GM23248 (cell line): ENCODE measurements around the gene TRERF1. TPM values are rescaled to one million over a fixed set of nuclear protein-coding genes. Genes with fewer than 3 reads are reported as not detected.
A peak's percentile ranks its signal among the peaks of the same experiment; 100 is the strongest.

Experiments used
- DNase-seq: peaks from one replicate; pipeline ENCODE4 v3.0.0-alpha.2; 2015
- H2AFZ ChIP-seq: fragments of 200-600 bp; sonication (generic); 2 replicates; pipeline ENCODE4 v1.6.1; 2016; ENCODE audit warnings: antibody characterized with exemption
- H3F3A ChIP-seq: fragments of 200-600 bp; sonication (generic); 2 replicates; pipeline ENCODE4 v1.6.1; 2016; ENCODE audit warnings: mild to moderate bottlenecking, antibody characterized with exemption, mixed run types; ENCODE audit not compliant: insufficient read depth
- H3K27ac ChIP-seq: fragments of 200-600 bp; sonication (generic); 2 replicates; pipeline ENCODE4 v1.5.1; 2016; ENCODE audit warnings: mild to moderate bottlenecking
- H3K27me3 ChIP-seq: fragments of 200-600 bp; sonication (generic); replicated peaks from 2 replicates; pipeline ENCODE4 v1.6.1; 2016; ENCODE audit warnings: mild to moderate bottlenecking; ENCODE audit not compliant: insufficient read depth
- H3K36me3 ChIP-seq: fragments of 200-600 bp; sonication (generic); 2 replicates; pipeline ENCODE4 v1.6.1; 2016; ENCODE audit warnings: low read depth, mild to moderate bottlenecking
- H3K4me1 ChIP-seq: fragments of 200-600 bp; sonication (generic); 2 replicates; pipeline ENCODE4 v1.6.1; 2016; ENCODE audit warnings: mild to moderate bottlenecking; ENCODE audit not compliant: insufficient read depth
- H3K4me2 ChIP-seq: fragments of 200-600 bp; sonication (generic); one replicate; pipeline ENCODE4 v1.6.1; 2016; ENCODE audit warnings: mild to moderate bottlenecking; ENCODE audit not compliant: unreplicated experiment
- H3K4me3 ChIP-seq: fragments of 200-600 bp; sonication (generic); 2 replicates; pipeline ENCODE4 v1.5.1; 2016; ENCODE audit warnings: mild to moderate bottlenecking
- H3K79me2 ChIP-seq: fragments of 200-600 bp; sonication (generic); 2 replicates; pipeline ENCODE4 v1.6.1; 2016; ENCODE audit warnings: mild to moderate bottlenecking; ENCODE audit not compliant: insufficient read depth
- H3K9ac ChIP-seq: fragments of 200-600 bp; sonication (generic); 2 replicates; pipeline ENCODE4 v1.6.1; 2016; ENCODE audit warnings: mild to moderate bottlenecking
- H3K9me2 ChIP-seq: fragments of 200-600 bp; sonication (generic); 2 replicates; pipeline ENCODE4 v1.6.1; 2016; ENCODE audit warnings: mixed run types, mild to moderate bottlenecking, moderate library complexity; ENCODE audit not compliant: insufficient read depth
- H3K9me3 ChIP-seq: fragments of 200-600 bp; sonication (generic); one replicate; pipeline ENCODE4 v1.6.1; 2017; ENCODE audit warnings: low read depth
- H4K20me1 ChIP-seq: fragments of 200-600 bp; sonication (generic); 2 replicates; pipeline ENCODE4 v1.6.0; 2016; ENCODE audit not compliant: insufficient read depth
- EZH2 ChIP-seq: fragments of 200-600 bp; sonication (generic); IDR thresholded peaks from 2 replicates; pipeline ENCODE4 v1.6.1; 2018; ENCODE audit warnings: antibody characterized with exemption, mild to moderate bottlenecking; ENCODE audit not compliant: insufficient read depth, poor library complexity, severe bottlenecking
- EZH2phosphoT487 ChIP-seq: fragments of 200-600 bp; sonication (generic); IDR thresholded peaks from 2 replicates; pipeline ENCODE4 v1.6.1; 2018; ENCODE audit warnings: antibody characterized with exemption, moderate library complexity, mild to moderate bottlenecking, low read depth; ENCODE audit not compliant: insufficient read depth
- WGBS, 2 experiments: methylation state at CpG; one replicate each; pipeline ENCODE4 v1.1.6; 2015 to 2017; ENCODE audit warnings: low lambda C conversion rate in 2 of 2, low coverage in 1 of 2; ENCODE audit errors: missing lambda C conversion rate in 2 of 2; 5-methylcytosine and 5-hydroxymethylcytosine counted together
- in situ Hi-C: fragments of 300-500 bp; cut with MboI; formaldehyde crosslinking; loops from 2 replicates; pipeline ENCODE4 v1.15.0; 2020
- polyA plus RNA-seq: library from polyadenylated mRNA; unstranded; fragments of >200 nt; fragmentation: Nextera tagmentation; extraction: Ambion mirVana; gene quantifications from 2 replicates; pipeline ENCODE4 v1.2.1, GENCODE V29; 2016
- total RNA-seq: library from RNA; depleted of rRNA; stranded (reverse); fragments of >200 nt; shearing (Covaris generic); gene quantifications from 2 replicates; pipeline ENCODE4 v1.2.3, GENCODE V29; 2014

Gene TRERF1
- total and polyA plus RNA-seq, 2 experiments from 2014 or later, result 2.7 to 3.1 TPM

DNA sequence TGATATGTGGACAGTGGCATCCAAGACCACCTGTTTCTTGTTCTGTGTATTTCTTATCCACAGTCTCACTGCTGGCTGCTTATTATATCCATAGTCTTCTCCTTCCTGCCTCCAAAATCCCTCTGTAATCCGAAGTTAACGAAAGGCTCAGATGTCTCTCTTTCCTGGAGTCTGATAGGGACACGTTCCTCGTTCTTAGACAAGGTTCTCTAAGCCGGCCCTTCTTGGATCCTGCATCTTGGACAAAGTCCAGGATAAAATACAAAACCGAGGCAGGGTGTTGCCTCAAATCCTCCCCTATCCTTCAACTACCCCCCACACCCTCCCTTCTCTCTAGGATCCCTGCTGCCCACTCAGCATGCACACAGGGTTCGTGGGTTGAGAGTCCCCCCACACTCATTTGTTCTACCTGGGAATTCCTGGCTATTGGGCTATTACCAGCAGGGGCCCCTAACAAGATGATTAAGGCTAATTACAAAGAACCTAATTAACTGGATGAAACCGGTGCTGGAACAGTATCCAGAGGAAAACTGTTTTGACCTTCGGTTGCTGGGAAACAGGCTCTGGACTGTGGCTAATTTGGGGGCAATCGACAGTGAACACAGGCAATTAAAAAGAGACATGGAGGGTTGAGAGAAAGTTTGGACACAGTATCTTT lies 201.3 kb downstream of the TRERF1 start:
- H3K27ac ChIP-seq, result no peak overlapping the region
- no peak overlapping the region for H3K4me3 ChIP-seq
- in situ Hi-C loops, result loop anchor here (25.0 kb wide), 1 partner anchor 287 kb away; no protein-coding TSS in a partner anchor
- H3K9me3 ChIP-seq, result no peaks in the 10 kb centered on the region
- H2AFZ ChIP-seq, result no peak overlapping the region
- H3K4me2 ChIP-seq, result no peak overlapping the region
- peaks cover 24% of the 10 kb centered on the region for H3K4me1 ChIP-seq
- no peak overlapping the region for H3K9ac ChIP-seq
- DNase-seq, result no peak
- peaks cover 17% of the 10 kb centered on the region for H3F3A ChIP-seq
- no peaks in the 10 kb centered on the region for H3K27me3 ChIP-seq
- TF ChIP-seq EZH2phosphoT487 (no peak), EZH2 (no peak)
- H4K20me1 ChIP-seq, result no peaks in the 10 kb centered on the region
- H3K36me3 ChIP-seq, result no peaks in the 10 kb centered on the region
- no peaks in the 10 kb centered on the region for H3K79me2 ChIP-seq
- H3K9me2 ChIP-seq, result no peaks in the 10 kb centered on the region
- 66 to 71% methylated on average over 10 of the region's 10 CpGs for WGBS, 2 experiments

DNA sequence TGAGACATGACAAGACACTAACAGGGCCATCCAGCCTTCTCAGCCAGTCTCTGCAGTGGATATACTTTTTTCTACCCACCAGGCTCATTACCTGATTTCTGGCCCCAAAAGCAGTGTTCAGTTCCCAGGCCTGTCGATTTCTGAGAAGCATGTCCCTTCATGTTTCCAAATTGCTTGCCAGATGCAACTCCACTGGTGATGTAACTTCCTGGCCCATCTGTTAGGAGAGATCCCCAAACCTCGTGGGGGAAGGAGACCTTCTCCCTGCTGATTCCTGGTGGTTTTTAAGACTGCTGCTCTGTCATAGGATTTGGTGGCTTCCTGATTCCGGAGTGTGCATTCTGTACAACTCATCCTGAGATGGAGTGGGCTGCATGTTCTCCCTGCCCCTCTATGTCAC lies 202.4 kb downstream of the TRERF1 start:
- H3K27ac ChIP-seq, result no peak overlapping the region
- in situ Hi-C loops, result no loop called here
- H3F3A ChIP-seq, result peaks cover 13% of the 10 kb centered on the region
- H3K36me3 ChIP-seq, result no peaks in the 10 kb centered on the region
- H2AFZ ChIP-seq, result no peak overlapping the region
- peaks cover 17% of the 10 kb centered on the region for H3K4me1 ChIP-seq
- H3K4me3 ChIP-seq, result no peak overlapping the region
- H3K9ac ChIP-seq, result no peak overlapping the region
- 7 to 14% methylated on average over 3 of the region's 3 CpGs for WGBS, 2 experiments
- H3K9me2 ChIP-seq, result no peaks in the 10 kb centered on the region
- H4K20me1 ChIP-seq, result no peaks in the 10 kb centered on the region
- DNase-seq, result peak; percentile 39
- TF ChIP-seq EZH2 (no peak), EZH2phosphoT487 (no peak)
- H3K9me3 ChIP-seq, result no peaks in the 10 kb centered on the region
- H3K79me2 ChIP-seq, result no peaks in the 10 kb centered on the region
- H3K27me3 ChIP-seq, result no peaks in the 10 kb centered on the region
- no peak overlapping the region for H3K4me2 ChIP-seq

DNA sequence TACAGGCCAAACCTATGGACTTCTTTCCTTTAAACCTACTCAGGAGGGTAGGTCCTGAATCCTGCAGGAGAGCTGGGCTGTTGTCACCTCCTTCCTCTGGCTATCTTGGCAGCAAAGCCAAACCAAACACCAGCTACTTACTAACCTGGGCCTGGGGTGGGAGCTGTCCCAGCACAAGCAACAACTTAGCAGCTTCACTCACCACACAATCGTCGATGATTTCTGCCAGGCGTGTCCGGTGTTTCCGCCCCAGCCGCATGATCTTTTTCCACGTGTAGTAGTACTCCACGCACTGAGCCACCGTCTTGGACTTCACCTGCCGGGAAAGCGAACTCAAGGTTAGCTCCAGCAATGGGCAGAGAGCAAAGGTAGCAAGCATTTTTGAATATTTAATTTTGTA lies 208.7 kb downstream of the TRERF1 start:
- H4K20me1 ChIP-seq, result no peaks in the 10 kb centered on the region

DNA sequence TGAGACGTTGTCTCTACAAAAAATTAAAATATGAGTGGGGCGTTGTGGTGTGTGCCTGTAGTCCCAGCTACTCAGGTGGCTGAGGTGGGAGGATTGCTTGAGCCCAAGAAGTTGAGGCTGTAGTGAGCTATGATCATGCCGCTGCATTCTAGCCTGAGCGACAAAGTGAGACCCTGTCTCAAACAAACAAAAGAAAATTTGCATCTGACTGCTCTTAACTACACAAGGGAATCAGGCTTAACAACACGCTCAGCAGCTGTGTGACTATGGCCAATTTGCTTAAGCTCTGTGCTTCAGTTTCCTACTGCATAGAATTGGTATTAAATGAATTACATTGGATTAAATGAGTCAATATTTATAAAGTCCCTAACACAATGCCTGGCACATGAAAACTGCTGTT lies 209.8 kb downstream of the TRERF1 start:
- H3K27ac ChIP-seq, result no peak overlapping the region
- WGBS, 2 experiments, result 86 to 95% methylated on average over 5 of the region's 5 CpGs
- peaks cover 16% of the 10 kb centered on the region for H3K4me1 ChIP-seq
- no peak overlapping the region for H3K4me2 ChIP-seq
- no peaks in the 10 kb centered on the region for H3K9me3 ChIP-seq
- no peak for DNase-seq
- H3K9ac ChIP-seq, result no peak overlapping the region
- TF ChIP-seq EZH2, result no peak
- no peak for TF ChIP-seq EZH2phosphoT487
- H3K79me2 ChIP-seq, result no peaks in the 10 kb centered on the region
- in situ Hi-C loops, result no loop called here
- no peak overlapping the region for H2AFZ ChIP-seq
- no peaks in the 10 kb centered on the region for H3K27me3 ChIP-seq
- no peaks in the 10 kb centered on the region for H4K20me1 ChIP-seq
- no peaks in the 10 kb centered on the region for H3K36me3 ChIP-seq
- no peak overlapping the region for H3K4me3 ChIP-seq
- peaks cover 21% of the 10 kb centered on the region for H3F3A ChIP-seq
- no peaks in the 10 kb centered on the region for H3K9me2 ChIP-seq

More for the DNA sequence above, 208.7 kb downstream of the TRERF1 start:
- Histone ChIP-seq H3K4me3 (no peak overlapping the region), H3K4me2 (no peak overlapping the region), H2AFZ (no peak overlapping the region), H3K79me2 (no peaks in the 10 kb centered on the region), H3K4me1 (peaks cover 16% of the 10 kb centered on the region), H3K27ac (no peak overlapping the region), H3F3A (peaks cover 21% of the 10 kb centered on the region), H3K9me2 (no peaks in the 10 kb centered on the region), H3K9ac (no peak overlapping the region), H3K27me3 (no peaks in the 10 kb centered on the region), H3K36me3 (no peaks in the 10 kb centered on the region), H3K9me3 (no peaks in the 10 kb centered on the region)
- TF ChIP-seq EZH2 (no peak), EZH2phosphoT487 (no peak)
- no peak for DNase-seq
- 98% methylated on average over 11 of the region's 11 CpGs for WGBS, 2 experiments
- in situ Hi-C loops, result no loop called here
